Measurements from ENCODE around the gene PIGO.

Gene PIGO

DNA sequence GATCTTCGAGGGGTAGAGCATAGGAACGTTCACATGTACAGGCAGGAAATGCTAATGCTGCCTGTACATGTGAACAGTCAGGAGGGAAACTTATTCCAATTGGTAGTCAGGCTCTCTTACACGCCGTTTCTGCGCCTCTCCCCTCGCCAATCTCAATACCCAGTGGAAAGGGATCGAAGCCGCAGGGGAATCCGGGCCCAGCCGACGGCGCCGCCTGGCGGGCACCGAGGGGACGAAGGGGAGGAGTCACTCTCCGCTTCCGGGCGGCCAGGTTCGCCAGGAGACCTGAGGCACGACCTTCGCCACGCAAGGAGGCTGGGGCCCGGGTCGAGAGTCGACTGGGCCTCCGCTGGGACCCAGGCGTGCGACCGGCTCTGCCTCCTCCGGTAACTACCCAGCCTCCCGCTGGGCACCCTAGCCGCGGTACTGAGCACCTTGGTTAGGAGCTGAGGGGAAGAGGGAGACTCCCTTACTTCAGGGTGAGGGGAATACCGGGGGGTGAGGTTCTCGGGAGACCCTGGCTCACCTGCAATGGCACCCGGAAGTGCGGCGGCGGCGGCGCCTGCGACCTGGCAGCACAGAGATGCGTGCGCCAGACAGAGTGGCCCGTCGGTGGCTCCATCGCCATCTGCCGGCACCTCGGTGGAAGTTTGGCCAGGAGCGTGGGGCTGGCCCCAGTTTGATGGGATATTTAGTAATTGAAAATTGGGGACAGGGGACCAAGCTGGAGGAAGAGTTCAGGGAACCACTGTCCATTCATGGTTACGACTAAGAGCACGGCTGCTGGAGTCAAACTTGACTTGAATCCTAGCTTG is at the start of gene PIGO:
TSS of gene PIGO (minus strand) at position 557 of the 815 bp plus-strand sequence. CDS start 1,026 bp downstream, outside the sequence.
- in situ Hi-C loops (cut with MboI; ENCODE audit: low sequenced_read_pairs): no loop called here

GRCh38 chr9:35142037-35142436 is 45.6 kb upstream of the PIGO start:
- in situ Hi-C loops (cut with MboI; ENCODE audit: low sequenced_read_pairs): no loop called here

GRCh38 chr9:35140093-35140492 is 43.7 kb upstream of the PIGO start:
- in situ Hi-C loops (cut with MboI; ENCODE audit: low sequenced_read_pairs): no loop called here

GRCh38 chr9:35136866-35137265 is 40.5 kb upstream of the PIGO start:
- in situ Hi-C loops (cut with MboI; ENCODE audit: low sequenced_read_pairs): no loop called here

DNA sequence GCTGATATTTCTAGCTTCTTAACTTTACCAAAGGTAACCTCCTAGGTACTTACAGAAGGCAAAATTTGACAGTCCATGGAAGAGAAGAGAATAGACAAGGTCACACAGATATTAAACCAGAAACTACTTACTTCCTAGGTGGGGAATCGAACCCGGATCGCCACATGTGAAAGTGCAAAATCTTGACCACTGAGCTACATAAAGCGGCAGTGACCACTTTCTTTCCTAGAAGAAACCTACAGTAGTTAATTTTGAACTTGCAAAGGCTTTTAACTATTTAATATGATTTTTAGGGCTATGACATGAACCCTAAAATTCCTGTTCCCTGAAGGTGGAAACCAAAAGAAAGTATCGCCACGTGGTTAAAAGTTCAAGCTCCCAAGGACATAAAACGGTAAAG is 39.6 kb upstream of the PIGO start:
- in situ Hi-C loops (cut with MboI; ENCODE audit: low sequenced_read_pairs): no loop called here

DNA sequence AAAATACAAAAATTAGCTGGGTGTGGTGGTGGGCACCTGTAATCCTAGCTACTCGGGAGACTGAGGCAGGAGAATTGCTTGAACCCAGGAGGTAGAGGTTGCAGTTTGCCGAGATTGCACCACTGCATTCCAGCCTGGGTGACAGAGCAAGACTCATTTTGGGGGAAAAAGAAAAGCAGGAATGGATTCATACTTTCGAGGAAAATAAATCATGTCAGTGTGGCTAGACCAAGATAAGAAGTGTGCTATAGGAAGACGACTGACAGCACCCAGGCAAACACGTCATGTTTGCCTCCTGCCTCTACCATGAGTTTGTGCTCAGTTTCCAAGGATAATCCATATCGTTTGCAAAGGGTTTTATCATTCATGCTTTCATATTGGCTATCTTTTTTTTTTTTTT is 38.5 kb upstream of the PIGO start:
- in situ Hi-C loops (cut with MboI; ENCODE audit: low sequenced_read_pairs): no loop called here

GRCh38 chr9:35116898-35117551 is 20.6 kb upstream of the PIGO start:
- in situ Hi-C loops (cut with MboI; ENCODE audit: low sequenced_read_pairs): no loop called here

GRCh38 chr9:35116539-35116897 is 20.1 kb upstream of the PIGO start:
- in situ Hi-C loops (cut with MboI; ENCODE audit: low sequenced_read_pairs): no loop called here

DNA sequence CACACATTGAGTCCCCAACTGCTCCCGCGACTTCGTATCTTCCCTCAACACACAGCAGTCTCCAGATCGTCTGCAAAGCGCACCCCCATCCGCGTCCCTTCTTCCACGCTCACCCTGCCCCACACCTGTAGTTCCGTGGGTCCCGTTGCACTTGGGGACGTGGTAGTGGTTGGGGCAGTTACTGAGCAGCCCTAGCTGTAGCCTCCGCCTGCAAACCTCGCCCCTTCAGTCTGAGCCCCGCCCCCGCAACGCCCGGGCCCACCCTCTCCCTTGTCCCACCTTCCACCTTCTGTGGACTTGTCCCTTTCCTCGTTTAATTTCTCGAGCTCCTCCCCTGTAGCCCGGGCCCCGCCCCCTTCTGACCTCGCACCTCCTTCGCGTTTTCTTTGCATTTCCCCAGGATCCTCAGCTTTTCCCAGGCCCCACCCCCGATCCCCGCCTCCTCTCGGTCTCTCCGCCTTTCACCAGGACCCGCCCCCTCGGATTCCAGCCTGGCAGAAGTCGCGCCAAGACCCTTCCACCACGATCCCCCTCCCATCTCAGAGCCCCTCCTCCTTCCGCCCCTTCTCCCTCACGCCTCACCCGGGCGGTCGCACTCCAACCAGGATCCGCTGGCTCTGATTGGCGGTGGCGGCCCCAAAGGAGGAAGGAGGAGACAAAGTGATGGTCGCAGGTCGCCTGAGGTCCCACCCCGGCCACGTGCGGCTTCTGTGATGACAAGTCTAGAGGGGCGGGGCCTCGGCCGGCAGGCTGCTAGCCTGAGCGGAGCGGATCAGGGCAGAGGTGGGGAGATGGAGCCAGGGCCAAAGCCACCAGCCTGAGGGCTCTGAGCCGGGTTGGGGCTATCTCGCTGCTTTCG is 19.5 kb upstream of the PIGO start, which contains the start of gene ATOSB:
TSS of gene ATOSB (minus strand) at position 183 of the 859 bp plus-strand sequence. CDS start 7,588 bp downstream, outside the sequence.
- in situ Hi-C loops (cut with MboI; ENCODE audit: low sequenced_read_pairs): no loop called here

DNA sequence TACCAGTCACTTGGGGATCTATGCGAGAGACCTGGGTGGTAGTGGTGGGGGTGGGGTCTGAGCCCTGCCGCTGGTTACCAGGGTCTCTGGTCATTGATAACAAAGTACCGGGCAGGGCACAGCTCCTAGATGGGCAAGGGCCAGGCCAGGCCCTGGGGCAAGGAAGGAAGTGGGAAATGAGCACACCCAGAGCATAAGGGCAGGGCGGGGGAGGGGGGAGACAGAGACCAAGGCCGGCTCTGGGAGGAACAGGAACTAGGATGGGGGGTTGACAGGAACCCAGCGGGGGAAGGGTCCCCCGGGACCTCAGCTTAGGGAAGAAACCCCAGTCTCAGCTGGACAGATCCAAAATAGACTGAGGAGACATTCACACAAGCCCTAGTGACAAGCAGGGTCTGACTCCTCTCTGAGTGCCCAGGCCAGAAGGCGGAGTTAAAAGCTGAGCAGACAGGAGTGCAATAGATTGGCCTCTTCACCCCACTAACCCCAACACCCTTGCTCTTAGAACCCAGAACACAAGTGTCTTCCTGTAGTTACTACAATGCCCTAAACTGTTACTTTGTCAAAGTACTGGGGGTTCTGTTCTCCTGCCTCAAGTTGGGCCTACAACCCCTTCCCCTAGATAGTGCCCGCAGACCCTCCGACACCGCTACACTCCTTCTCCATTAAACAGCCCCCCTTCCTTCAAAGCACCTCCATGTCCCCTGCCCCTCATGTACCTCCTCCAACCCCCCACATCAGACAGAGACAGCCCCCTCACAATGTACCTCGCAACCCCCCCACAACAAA is 18.6 kb upstream of the PIGO start:
- in situ Hi-C loops (cut with MboI; ENCODE audit: low sequenced_read_pairs): no loop called here

GRCh38 chr9:35114113-35114839 is 17.9 kb upstream of the PIGO start:
- in situ Hi-C loops (cut with MboI; ENCODE audit: low sequenced_read_pairs): no loop called here

DNA sequence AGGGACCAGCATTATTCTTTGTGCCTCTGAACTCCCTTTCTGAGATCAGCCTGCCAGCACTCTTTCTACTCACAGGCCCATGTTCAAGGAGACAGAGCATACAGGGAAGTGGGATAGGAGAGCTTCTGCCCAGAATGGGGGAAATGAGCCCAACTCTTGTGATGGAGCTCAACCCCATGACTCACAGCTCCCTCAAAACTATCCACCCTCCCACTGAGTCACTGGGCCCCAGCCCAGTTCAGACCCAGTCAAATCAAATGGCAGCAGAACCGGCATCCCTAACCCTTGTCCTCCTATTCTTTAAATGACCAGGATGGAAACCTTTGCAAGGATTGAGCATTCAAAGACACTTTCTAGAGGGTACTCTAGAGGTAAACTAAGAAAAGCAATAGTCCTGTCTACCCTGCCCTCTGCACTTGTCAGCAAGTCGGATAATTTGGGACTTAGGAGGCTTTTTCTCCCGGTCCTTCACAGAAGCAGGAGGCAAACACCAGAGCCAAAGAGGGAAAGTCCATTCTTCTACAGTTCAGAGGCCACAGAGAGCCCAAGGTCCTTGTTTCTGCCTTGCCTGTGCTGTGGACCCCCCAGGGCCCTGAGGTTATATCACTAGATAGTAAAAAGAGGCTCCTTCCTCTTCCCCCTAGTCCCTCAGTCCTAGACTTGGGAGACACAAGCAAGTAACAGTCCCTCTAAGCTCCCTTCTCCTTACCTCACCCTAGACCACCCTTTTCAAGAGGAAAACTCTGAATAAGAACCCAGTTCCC is 16.0 kb upstream of the PIGO start:
- in situ Hi-C loops (cut with MboI; ENCODE audit: low sequenced_read_pairs): no loop called here

GRCh38 chr9:35111001-35111933 is 14.9 kb upstream of the PIGO start:
- in situ Hi-C loops (cut with MboI; ENCODE audit: low sequenced_read_pairs): no loop called here

- in situ Hi-C loops (cut with MboI; ENCODE audit: low sequenced_read_pairs): no loop called here
These were observed 14.0 kb upstream of the PIGO start for GRCh38 chr9:35110327-35110761.

DNA sequence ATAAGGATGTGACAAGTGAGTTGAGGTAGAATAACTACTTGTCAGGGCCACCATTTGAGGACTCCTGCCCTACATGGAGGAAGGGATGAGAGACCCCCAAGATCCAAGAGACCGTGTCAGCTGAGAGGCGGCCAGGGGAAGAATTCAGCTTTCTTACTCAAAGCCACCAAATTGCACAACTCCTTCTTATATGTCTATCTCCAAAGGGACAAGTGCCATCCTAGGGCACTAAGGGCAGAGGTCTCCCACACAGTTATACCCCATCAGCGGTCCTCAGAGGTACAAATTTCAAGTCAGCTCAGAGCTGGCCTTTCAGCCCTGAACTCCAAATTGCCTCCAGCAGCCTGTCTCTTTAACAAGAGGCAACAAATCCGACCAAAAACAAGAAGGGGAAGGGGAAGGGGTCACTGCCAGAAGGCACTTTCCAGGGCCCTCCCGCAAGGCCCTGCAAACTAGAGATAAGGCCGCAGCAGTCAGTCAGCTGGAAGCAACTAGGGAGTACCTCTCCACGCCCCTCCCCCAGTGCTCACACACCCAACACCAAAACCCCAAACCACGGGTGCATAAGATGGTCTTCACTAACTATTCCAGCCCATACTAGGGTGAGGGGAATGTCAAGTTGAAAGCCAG is 12.7 kb upstream of the PIGO start:
- in situ Hi-C loops (cut with MboI; ENCODE audit: low sequenced_read_pairs): no loop called here

DNA sequence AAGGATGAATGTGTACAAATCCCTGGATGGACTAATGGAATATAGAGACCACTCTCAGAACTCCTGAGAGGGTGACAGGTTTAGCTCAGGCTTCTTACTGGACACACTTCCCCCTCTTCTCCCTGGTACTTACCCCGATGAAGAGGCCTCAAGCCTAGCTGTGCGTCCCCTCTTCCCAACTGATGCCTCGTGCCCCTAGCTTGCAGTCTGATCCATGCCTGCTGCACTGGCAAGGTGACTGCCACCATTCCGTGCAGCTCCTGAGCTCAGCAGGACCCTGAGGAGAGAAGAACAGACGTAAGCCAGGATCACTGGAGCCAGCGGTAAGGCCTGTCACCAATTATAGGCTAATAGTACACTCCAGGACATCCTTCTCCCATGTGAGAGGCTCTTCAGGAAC is 12.1 kb upstream of the PIGO start:
- in situ Hi-C loops (cut with MboI; ENCODE audit: low sequenced_read_pairs): no loop called here
